ENCODE results near the gene MTCP1.
A peak's percentile ranks its signal among the peaks of the same experiment; 100 is the strongest.

MTCP1 gene

DNA sequence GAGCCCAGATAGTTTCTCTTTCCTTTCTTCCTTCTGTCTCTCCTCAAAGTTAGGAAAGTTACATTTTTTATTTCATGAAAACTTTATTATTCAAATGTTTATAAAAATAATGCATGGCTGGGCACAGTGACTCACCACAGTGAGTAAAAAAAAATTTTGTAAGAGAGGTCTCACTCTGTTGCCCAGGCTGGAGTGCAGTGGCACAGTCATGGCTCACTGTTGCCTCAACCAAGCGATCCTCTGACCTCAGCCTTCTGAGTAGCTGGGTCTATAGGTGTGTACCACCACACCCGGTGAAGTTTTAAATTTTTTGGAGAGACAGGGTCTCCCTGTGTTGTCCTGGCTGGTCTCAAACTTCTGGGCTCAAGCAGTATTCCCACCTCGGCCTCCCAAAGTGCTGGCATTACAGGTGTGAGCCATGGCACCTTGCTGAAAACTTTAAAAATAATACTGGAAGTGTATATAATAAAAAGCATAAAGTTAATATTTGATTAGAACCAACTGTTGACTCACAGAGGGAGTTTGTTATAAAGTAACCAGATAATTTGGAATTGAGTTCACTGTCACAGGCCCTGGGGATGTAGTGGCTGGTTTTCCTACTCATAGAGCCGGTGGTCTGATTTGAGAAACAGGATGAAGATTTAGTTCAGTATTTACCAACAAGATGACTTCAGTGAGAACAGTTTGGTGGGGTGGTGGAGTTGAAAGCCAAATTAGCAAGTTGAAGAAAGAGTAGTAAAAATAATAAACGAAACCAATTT, 18.0 kb downstream of the MTCP1 start:
- Histone ChIP-seq H3K4me3 (ENCODE audit: low read length) (no peak overlapping the region), H3K27me3 (ENCODE audit: control insufficient read depth, insufficient read depth, low read length) (no peaks in the 10 kb centered on the region), H3K9me3 (ENCODE audit: control insufficient read depth, low read depth, low read length) (peaks cover 29% of the 10 kb centered on the region), H3K36me3 (ENCODE audit: control insufficient read depth, low read depth, low read length) (peaks cover 3% of the 10 kb centered on the region), H3K27ac (ENCODE audit: low read length) (no peak overlapping the region), H3K4me1 (ENCODE audit: control insufficient read depth, low read depth, low read length) (no peaks in the 10 kb centered on the region), H3K9ac (ENCODE audit: low read length) (no peak overlapping the region)

DNA sequence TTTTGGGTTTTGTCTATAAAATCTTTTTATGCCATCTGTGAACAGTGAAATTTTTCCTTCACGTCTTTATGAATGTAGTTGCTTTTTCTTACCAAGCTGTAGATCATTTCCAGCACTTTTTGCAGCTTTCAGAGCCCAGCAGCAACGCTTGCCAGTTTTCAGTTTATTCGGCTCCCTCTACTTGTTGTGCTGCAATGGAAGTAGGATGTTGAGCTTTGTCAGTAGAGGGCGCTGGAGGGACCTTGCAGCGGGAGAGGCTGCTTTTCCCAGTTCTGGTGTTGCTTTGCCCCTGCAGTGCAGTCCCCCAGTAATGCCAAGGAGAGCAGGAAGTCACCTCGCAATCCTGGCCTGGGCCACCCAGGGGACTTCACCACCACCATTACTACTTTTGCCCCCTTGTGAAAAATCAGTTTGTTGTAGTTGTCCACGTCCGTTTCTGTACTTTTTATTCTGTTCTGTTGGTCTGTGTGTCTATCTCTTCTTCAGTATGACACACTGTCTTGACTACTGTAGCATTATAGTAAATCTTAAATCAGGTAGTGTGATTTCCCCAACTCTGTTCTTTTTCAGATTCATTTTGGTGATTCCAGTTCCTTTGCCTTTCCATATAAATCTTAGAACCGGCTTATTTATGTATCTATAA, 21.8 kb downstream of the MTCP1 start:
- Histone ChIP-seq H3K9me3 (ENCODE audit: control insufficient read depth, low read depth, low read length) (peaks cover 32% of the 10 kb centered on the region), H3K27ac (ENCODE audit: low read length) (no peak overlapping the region), H3K4me1 (ENCODE audit: control insufficient read depth, low read depth, low read length) (no peaks in the 10 kb centered on the region), H3K4me3 (ENCODE audit: low read length) (no peak overlapping the region), H3K27me3 (ENCODE audit: control insufficient read depth, insufficient read depth, low read length) (no peaks in the 10 kb centered on the region), H3K9ac (ENCODE audit: low read length) (no peak overlapping the region), H3K36me3 (ENCODE audit: control insufficient read depth, low read depth, low read length) (no peaks in the 10 kb centered on the region)

GRCh38 chrX:155046811-155047528, 24.0 kb downstream of the MTCP1 start:
- Histone ChIP-seq H3K36me3 (ENCODE audit: control insufficient read depth, low read depth, low read length) (no peaks in the 10 kb centered on the region), H3K9ac (ENCODE audit: low read length) (no peak overlapping the region), H3K9me3 (ENCODE audit: control insufficient read depth, low read depth, low read length) (peaks cover 44% of the 10 kb centered on the region), H3K4me3 (ENCODE audit: low read length) (no peak overlapping the region), H3K27ac (ENCODE audit: low read length) (no peak overlapping the region), H3K4me1 (ENCODE audit: control insufficient read depth, low read depth, low read length) (no peaks in the 10 kb centered on the region), H3K27me3 (ENCODE audit: control insufficient read depth, insufficient read depth, low read length) (no peaks in the 10 kb centered on the region)

GRCh38 chrX:155046129-155046810, 24.7 kb downstream of the MTCP1 start:
- no peak overlapping the region for H3K9ac ChIP-seq (ENCODE audit: low read length)
- H3K4me1 ChIP-seq (ENCODE audit: control insufficient read depth, low read depth, low read length), result no peaks in the 10 kb centered on the region
- H3K27ac ChIP-seq (ENCODE audit: low read length), result no peak overlapping the region
- H3K9me3 ChIP-seq (ENCODE audit: control insufficient read depth, low read depth, low read length), result peaks cover 40% of the 10 kb centered on the region
- no peaks in the 10 kb centered on the region for H3K36me3 ChIP-seq (ENCODE audit: control insufficient read depth, low read depth, low read length)
- H3K27me3 ChIP-seq (ENCODE audit: control insufficient read depth, insufficient read depth, low read length), result no peaks in the 10 kb centered on the region
- no peak overlapping the region for H3K4me3 ChIP-seq (ENCODE audit: low read length)

GRCh38 chrX:155035688-155036087, 35.2 kb downstream of the MTCP1 start:
- Histone ChIP-seq H3K36me3 (ENCODE audit: control insufficient read depth, low read depth, low read length) (peaks cover 9% of the 10 kb centered on the region), H3K27ac (ENCODE audit: low read length) (no peak overlapping the region), H3K9me3 (ENCODE audit: control insufficient read depth, low read depth, low read length) (peaks cover 37% of the 10 kb centered on the region), H3K4me1 (ENCODE audit: control insufficient read depth, low read depth, low read length) (no peaks in the 10 kb centered on the region), H3K27me3 (ENCODE audit: control insufficient read depth, insufficient read depth, low read length) (no peaks in the 10 kb centered on the region), H3K9ac (ENCODE audit: low read length) (no peak overlapping the region), H3K4me3 (ENCODE audit: low read length) (no peak overlapping the region)

DNA sequence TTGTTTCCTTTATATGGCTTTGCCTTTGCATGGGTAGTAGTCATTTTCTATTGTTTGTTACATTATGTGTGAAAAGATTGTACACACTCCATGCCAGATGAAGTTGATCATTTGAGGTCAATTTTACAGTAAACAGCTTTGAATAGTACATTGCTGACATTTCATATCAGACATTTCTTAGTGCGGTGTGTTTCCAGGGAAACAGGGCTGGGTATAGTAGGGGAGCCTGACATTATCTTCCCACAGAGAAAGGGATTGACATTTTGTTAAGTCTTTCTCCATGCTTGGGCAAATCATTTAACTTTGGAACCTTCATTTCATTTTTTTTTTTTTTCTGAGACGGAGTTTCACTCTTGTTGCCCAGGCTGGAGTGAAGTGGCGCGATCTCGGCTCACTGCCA, 39.3 kb downstream of the MTCP1 start:
- no peaks in the 10 kb centered on the region for H3K27me3 ChIP-seq (ENCODE audit: control insufficient read depth, insufficient read depth, low read length)
- H3K36me3 ChIP-seq (ENCODE audit: control insufficient read depth, low read depth, low read length), result peaks cover 9% of the 10 kb centered on the region
- H3K4me1 ChIP-seq (ENCODE audit: control insufficient read depth, low read depth, low read length), result no peaks in the 10 kb centered on the region
- H3K27ac ChIP-seq (ENCODE audit: low read length), result no peak overlapping the region
- peaks cover 35% of the 10 kb centered on the region for H3K9me3 ChIP-seq (ENCODE audit: control insufficient read depth, low read depth, low read length)
- no peak overlapping the region for H3K4me3 ChIP-seq (ENCODE audit: low read length)
- no peak overlapping the region for H3K9ac ChIP-seq (ENCODE audit: low read length)

DNA sequence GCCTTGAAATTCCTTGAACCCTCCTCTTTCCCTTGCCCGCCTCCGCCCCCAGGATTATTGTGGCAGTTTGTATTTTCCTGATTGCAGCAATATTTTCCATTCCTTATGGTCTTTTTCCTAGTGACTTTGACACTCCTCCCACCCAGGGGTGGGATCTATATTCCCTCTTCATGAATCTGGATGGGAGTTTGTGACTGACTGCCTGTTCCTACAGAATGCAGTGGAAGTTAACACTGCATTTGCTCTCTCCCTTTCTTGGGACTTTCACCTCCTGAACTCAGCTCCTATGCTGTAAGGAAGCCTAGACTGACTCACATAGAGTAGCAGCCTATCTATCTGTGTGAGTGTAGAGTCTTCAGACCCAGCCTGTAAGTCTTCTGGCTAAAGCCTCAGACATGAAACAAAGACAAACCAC, 42.1 kb downstream of the MTCP1 start:
- Histone ChIP-seq H3K9ac (ENCODE audit: low read length) (no peak overlapping the region), H3K27me3 (ENCODE audit: control insufficient read depth, insufficient read depth, low read length) (no peaks in the 10 kb centered on the region), H3K4me3 (ENCODE audit: low read length) (no peak overlapping the region)

DNA sequence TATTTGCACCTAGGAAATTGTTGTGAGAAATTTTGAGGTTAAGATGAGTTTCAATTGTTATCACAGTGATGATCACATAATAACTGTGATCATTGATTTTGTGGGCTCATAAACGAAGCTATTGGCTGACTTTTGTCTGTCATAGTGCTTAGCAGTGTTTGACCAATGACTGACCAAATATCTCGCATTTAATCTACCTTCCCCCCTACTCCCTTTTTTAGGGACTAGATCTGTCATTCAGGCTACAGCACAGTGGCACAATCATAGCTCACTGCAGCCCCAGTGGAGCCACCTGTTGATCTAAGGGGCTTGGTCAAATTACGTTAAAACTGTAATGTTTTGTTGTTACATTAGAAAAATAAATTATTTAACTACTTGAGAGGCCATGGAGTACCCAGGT, 42.8 kb downstream of the MTCP1 start:
- no peaks in the 10 kb centered on the region for H3K4me1 ChIP-seq (ENCODE audit: control insufficient read depth, low read depth, low read length)
- no peaks in the 10 kb centered on the region for H3K36me3 ChIP-seq (ENCODE audit: control insufficient read depth, low read depth, low read length)
- peak overlapping the region; percentile 94 for H3K9ac ChIP-seq (ENCODE audit: low read length)
- peak overlapping the region; percentile 90 for H3K4me3 ChIP-seq (ENCODE audit: low read length)
- H3K27ac ChIP-seq (ENCODE audit: low read length), result no peak overlapping the region
- H3K9me3 ChIP-seq (ENCODE audit: control insufficient read depth, low read depth, low read length), result peaks cover 7% of the 10 kb centered on the region
- H3K27me3 ChIP-seq (ENCODE audit: control insufficient read depth, insufficient read depth, low read length), result no peaks in the 10 kb centered on the region

More for the DNA sequence above, 42.1 kb downstream of the MTCP1 start:
- H3K27ac ChIP-seq (ENCODE audit: low read length), result no peak overlapping the region
- peaks cover 5% of the 10 kb centered on the region for H3K36me3 ChIP-seq (ENCODE audit: control insufficient read depth, low read depth, low read length)
- peaks cover 11% of the 10 kb centered on the region for H3K9me3 ChIP-seq (ENCODE audit: control insufficient read depth, low read depth, low read length)
- no peaks in the 10 kb centered on the region for H3K4me1 ChIP-seq (ENCODE audit: control insufficient read depth, low read depth, low read length)

DNA sequence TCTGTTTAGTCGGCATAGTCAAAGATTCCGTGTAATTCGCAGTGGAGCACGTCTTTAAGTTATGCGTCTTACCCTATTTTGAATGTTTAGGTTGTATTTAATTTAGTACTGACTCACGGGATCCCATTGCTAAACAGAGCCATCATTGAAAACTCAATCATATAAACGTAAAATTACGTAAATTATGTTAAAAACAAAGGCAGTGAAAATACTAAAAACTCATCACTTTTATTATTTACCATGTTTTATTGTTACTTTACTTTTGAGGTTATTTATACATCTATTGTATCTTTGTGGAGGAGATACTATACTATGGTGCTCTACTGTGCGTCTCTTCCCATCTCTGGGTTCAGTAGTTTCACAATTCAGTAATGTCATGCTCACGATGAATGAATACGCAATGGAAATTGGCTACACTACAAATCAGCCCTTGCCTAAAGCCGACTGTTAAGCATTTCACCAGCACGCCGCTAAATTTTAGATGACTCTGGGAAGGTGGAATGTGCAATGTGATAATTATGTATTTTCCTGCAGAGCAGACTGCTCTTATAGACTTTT, 43.3 kb downstream of the MTCP1 start:
- Histone ChIP-seq H3K9ac (ENCODE audit: low read length) (peak overlapping the region; percentile 94), H3K27me3 (ENCODE audit: control insufficient read depth, insufficient read depth, low read length) (no peaks in the 10 kb centered on the region), H3K4me1 (ENCODE audit: control insufficient read depth, low read depth, low read length) (no peaks in the 10 kb centered on the region), H3K27ac (ENCODE audit: low read length) (peak overlapping the region; percentile 75), H3K9me3 (ENCODE audit: control insufficient read depth, low read depth, low read length) (peaks cover 7% of the 10 kb centered on the region), H3K4me3 (ENCODE audit: low read length) (peak overlapping the region; percentile 90), H3K36me3 (ENCODE audit: control insufficient read depth, low read depth, low read length) (no peaks in the 10 kb centered on the region)

GRCh38 chrX:155026727-155027508, 44.0 kb downstream of the MTCP1 start, which contains the start of gene FUNDC2:
Gene FUNDC2, plus strand, starts transcription at chrX:155026844. Its CDS starts 95 bp downstream, at chrX:155026939.
- H3K9ac ChIP-seq (ENCODE audit: low read length), result peak within 1 kb of the TSS; percentile 94
- H3K36me3 ChIP-seq (ENCODE audit: control insufficient read depth, low read depth, low read length), result no peaks in the 10 kb centered on the region
- H3K9me3 ChIP-seq (ENCODE audit: control insufficient read depth, low read depth, low read length), result peaks cover 7% of the 10 kb centered on the region
- H3K4me1 ChIP-seq (ENCODE audit: control insufficient read depth, low read depth, low read length), result no peaks in the 10 kb centered on the region
- peak within 1 kb of the TSS; percentile 90 for H3K4me3 ChIP-seq (ENCODE audit: low read length)
- no peaks in the 10 kb centered on the region for H3K27me3 ChIP-seq (ENCODE audit: control insufficient read depth, insufficient read depth, low read length)
- peak within 1 kb of the TSS; percentile 75 for H3K27ac ChIP-seq (ENCODE audit: low read length)

Data from iPS-18a (cell line).